HG03060 (cell line): ENCODE results near the gene IMPDH1.

ENCODE experiments used
- ATAC-seq: cut with Tn5 transposase; IDR thresholded peaks from one replicate; pipeline ENCODE4 v1.9.1; 2021; ENCODE audit warnings: low read depth, moderate number of reproducible peaks; ENCODE audit not compliant: unreplicated experiment

The IMPDH1 gene

DNA sequence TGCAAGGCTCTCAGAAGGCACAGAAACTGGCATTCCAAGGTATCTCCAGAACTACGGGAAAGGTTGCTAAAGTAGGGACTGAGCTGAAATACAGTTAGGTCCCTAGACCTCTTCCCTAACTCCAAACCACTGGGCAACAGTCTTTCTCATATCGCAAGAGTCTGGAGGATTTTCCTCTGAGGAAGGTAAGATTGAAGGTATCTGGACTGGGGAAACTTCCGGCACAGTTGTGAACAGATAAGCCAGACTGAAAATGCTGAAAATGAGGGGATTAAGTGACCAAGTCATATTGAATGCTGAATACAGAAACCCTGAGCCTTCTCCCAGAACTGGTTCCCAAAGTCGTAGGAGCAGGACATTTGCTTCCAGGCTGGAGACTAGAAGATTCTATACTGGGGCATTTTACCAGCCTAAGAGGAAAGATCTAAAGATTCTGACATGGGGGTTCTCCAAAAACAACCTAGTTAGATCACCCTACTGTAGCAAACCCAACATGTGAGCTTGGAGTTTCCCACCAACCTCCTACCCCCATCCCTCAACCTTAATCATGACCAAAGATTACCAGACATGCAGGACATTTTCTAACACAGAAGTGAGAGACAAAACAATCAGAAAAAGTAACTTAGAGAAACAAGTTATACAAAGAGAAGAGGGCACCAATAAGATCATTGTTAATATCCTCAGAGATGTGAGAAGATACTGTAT, 45.5 kb downstream of the IMPDH1 start:
- no peak for ATAC-seq

DNA sequence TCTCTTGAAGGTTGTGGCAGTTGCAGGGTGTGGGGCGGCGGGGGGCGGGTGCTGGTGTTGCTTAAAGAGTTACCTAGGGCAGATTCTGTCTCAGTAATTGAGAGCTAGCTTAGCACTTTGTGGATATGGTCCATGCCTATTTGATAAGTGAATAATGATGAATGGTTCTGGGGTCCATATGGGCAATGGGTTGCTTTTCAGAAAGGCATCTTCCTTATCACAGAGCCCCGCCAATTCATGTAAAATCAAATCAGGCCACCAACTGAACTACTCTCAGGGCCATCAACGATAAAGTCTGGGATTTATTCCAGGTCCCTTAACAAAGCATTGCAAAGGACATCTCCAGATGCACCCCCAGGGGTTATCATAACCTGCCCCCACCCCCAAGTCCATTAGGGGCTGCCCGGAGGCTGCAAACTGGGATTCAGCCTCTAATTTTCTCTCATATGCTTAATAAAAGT, 46.5 kb downstream of the IMPDH1 start:
- no peak for ATAC-seq

DNA sequence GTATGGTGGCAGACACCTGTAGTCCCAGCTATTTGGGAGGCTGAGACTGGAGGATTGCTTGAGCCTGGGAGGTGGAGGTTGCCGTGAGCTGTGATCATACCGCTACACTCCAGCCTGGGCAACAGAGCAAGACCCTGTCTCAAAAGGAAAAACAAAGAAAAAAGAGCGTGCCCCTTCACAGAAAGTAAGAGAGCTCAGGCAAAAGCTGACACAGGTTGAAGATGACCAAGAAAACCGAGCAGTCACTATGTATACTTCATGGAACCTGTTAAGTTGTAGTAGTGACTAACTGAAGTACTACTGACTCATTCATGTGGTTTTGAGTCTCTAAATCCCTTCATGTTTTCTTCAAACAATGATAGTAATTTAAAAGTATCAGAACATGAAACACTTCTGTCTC, 47.1 kb downstream of the IMPDH1 start:
- ATAC-seq, result no peak

DNA sequence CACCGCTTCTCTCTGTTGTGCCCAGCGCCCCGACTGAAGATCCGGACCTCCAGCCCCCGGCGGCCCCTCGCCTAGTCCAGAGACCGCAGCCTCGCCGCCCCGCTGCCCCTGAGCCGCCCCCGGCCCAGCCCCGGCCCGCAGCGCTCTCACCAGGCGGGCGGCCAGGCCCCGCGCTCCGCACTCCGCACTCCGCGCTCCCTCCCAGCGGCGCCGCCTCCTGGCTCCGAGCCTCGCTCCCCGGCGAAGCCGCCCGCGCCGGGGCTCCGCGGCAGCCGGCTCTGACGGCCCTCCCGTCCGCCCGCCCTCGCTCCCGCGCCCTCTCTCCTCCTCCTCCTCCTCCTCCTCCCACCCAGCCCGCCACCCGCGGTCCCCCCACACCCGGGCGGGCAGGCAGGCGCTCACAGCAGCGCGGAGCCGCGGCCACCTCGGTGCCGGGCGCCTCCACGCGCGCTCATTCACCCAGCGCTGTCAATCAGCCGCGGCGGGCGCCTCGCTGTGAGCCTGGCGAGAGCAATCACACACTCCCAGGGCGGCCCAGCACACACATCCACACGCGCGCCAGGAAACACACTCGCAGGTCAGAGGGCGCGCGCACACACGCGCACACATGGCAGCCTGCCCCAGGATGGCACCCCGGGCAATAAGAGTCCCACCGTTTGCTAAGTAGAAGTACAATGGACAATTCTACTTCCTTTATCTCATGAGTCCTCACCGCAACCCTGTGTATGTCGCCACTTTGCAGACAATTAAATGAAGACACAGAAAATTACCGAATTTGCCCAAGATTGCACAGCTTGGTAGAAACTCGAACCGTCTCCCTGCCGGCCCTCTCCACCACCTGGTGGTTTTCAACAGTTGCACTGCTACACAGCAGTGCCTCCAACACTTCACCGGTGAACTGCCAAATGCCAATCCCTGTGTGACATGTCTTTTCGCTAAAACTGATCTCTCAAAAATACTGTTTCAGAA, 48.1 kb downstream of the IMPDH1 start, which contains the start of gene PRRT4:
TSS of gene PRRT4 (minus strand) at position 280 of the 969 bp plus-strand sequence.
- ATAC-seq, result no peak

DNA sequence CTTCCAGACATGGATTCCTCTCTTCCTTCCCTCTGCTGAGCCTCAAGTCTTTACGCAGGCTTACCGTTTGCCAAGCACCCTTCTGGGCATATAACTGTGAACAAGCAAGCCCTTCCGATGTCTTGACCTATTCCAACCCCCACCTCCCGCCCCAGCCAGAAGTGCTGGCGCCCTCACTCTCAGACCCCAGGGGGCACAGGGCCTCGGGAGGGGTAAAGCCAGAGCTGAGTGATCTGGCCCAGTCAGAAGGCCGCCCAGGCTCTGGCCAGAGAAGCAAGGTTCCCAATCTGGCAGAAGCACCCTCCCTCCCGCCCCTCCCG, 49.5 kb downstream of the IMPDH1 start:
- ATAC-seq, result no peak

DNA sequence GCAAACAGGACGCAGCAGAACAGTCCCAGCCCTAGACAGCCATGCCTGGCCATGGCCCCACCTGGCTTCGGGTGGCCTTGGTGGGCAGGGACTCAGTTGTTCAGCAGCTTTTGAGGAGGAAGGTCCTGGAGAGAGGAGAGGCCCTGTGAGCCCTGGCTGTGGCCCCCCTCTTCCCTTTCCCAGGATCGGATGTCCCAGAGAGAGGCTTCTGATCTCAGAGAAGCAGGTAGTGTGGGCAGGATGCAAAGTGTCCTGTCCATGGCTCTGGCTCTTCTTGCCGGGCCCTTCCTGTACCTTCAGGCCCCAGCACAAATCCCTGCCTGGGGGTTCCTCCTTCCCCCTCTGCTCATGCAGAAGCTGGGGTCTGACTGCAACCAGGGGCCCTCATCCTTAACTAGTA, 49.8 kb downstream of the IMPDH1 start:
- no peak for ATAC-seq

DNA sequence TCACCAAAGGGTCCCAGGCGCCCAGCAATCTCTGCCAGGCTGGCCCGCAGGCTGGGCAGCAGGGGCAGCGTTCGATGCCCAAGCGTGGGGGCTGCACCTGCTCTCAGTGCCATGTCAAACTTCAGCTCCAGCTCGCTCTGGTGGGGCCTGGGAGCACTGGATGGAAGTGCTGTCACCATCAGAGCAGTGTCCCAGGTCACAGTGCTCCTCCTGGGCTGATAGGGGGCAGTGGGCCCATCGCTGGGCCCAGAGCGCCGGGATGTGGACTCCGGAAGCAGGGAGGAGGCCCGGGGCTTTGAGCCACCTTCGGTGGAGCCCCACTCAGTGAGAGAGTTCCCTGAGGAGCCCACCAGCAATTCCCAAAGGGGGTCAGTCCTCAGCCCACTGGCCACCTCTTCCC, 50.4 kb downstream of the IMPDH1 start:
- no peak for ATAC-seq

DNA sequence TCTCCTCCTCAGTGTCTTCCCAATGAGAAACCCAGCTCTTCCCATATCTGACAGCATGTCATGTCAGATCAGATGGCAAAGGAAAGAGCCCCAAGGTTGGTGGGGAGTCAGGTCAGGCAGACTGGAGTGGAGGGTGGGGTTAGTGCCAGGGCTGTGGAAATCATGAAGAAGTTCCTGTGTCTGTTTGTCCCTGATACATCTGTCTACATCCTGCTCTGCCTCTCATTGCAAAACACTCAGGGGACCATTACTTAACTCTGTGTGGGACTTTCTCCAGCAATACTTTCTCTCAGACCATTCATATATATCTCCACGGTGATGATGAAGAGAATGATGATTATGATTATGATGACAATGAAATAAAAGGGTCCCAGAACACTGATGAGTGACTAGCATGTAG, 51.5 kb downstream of the IMPDH1 start:
- no peak for ATAC-seq

DNA sequence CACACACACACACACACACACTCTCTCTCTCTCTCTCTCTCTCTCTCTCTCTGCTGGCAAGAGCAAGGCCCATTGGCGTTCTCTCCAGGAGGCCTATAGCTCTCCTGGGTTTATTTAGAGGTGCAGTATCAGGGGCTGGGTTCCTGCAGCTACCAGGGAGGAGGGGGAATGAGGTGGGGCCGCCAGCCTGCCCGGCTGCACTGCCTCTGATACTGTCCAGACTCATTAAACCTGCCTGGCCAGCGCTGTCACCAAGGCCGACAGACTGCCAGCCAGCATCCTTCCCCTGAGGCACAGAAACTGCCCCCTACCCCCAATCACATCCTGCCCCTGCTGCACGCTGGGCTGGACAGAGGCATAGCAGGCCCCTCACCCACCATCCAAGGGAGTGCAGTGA, 52.6 kb downstream of the IMPDH1 start:
- no peak for ATAC-seq

DNA sequence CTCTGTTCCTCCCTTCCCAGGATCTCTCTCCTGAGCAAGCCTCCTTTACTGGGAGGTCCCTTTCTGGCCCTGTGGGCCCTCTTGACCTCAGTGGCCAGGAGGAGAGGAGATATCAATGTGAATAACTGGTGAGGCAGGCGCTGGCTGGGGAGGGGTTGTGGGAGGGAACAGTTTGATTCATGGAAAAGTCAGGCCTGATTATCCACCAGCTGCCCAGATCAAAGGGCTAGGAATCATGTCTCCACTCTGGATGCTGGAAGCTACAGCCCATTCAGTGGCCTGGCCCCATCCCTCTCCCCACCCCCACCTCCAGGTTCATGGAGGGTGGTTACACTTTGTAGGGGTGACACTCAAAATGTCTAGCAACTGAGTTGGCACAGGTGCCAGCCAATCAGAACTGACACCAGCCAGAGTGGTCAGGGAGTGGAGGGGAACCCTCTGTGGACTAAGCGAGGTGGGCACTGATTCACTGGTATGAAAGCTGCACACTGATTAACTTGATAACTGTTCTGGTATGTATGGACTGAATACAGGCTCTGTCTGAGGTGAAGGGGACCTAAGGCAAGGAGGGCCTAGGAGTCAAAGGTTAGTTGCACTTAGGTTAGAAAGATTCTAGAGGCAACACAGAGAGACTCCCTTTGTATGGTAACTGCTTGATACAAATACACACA, 53.1 kb downstream of the IMPDH1 start:
- ATAC-seq, result no peak

DNA sequence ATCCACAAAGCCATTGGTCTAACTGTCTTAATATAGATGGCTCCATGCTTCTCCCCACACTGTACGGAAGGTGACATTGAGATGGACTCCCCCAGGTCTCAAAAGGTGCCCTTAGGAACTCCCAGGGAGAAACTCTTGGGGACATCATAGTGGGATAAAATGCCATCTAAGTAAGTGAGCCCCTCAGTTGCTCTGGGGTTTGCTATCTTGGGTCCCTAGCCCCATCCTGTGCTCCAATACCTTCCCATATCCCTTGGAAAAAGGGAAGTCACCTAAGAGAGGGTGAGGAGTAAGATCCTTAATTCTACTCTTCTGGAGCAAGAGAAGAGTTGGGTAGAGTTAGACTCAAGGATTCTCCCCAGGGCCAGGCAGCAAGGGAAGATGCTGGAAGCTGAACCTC, 56.2 kb downstream of the IMPDH1 start:
- no peak for ATAC-seq

DNA sequence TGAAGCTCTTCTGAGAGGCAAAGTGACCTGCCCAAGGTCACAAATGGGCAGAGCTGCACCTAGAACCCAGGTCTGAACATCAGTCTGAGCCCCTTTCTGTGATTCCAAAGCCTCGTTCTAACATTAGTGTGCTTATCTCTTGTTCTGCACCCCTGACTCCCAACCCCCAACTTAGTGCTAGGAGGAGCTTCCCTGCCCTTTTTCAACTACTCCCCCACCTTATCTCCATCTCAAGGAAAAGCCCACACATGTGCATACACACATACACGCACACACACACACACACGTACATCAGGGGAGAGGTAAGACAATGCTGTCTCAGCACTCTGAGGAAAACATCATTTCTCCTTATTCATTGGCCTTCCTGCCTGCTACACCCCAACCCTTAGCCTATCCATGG, 56.6 kb downstream of the IMPDH1 start:
- ATAC-seq, result no peak

DNA sequence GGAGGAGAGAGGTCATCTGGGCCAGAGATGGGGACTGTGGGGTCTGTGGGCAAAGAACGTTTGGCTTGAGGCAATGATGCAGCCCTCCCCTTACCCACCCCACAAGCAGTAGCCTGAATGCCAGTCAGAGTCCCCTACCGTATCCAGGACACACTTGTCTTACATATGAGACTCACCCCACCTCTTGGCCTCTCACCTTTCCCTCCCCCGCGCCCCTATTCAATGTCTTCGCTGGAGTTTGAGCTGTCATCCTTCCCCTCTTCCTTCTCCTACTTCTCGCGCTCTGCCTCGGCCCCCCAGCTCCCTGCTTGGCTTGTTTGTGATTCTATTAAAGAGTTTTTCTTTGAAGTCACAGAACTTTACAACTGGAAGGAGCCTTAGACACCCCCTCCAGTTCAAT, 57.1 kb downstream of the IMPDH1 start:
- ATAC-seq, result no peak

DNA sequence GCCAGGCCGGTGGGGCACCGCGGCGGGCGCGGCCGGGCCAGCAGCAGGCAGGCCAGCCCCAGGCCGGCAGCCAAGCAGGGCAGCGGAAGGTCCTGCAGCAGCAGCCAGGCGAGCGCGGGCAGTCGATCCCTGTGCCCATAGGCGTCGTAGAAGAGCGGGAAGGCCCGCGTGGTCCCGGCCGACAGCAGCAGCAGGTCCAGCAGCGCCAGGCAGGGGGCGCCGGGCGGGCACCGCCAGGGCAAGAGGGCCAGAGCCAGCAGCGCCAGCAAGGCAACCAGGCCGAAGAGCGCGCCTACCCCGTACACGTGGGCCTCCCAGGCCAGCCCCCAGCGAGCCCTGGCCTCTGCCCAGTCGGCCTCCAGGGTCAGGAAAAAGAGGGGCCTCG, 57.6 kb downstream of the IMPDH1 start:
- ATAC-seq, result no peak

DNA sequence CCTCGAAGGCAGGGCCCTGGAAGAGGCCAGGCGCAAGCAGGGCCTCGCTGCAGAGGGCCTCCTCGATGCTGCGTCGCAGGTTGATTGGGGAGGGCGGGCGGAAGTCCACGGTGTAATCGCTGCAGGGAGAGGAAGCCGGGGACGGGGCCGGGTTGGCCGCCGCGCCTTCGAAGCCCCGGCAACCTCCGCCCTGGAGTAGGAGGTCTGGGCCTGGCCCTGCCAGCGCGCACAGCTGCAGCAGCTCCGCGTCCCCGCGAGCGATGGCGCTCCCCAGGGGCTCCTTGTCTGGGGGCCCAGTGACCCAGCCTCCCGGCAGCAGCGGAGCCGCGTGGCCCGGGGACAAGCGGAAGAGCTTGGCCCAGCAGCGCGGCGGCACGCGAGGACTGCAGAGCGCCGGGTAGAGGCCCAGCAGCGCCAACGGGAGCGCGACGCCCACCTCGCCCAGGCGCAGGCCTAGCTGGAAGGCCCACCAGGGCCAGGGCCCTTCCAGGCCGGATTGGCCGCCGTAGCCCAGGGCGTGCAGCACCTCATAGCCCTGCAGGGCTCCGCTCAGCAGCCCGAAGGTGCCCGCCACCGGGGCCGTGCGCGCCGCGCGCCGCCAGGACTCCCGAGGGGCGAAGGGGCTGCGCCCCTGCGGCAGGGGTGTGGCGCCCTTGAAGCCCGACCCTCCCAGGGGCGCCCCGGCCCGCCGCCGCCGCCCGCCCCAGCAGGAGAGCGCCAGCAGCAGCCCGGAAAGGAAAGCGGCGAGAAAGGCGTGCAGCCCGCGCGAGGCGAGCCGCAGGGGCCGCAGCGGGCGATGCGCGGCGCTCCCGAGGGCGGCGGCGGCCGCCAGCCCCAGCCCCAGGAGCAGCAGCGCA, 58.3 kb downstream of the IMPDH1 start:
- ATAC-seq, result no peak

DNA sequence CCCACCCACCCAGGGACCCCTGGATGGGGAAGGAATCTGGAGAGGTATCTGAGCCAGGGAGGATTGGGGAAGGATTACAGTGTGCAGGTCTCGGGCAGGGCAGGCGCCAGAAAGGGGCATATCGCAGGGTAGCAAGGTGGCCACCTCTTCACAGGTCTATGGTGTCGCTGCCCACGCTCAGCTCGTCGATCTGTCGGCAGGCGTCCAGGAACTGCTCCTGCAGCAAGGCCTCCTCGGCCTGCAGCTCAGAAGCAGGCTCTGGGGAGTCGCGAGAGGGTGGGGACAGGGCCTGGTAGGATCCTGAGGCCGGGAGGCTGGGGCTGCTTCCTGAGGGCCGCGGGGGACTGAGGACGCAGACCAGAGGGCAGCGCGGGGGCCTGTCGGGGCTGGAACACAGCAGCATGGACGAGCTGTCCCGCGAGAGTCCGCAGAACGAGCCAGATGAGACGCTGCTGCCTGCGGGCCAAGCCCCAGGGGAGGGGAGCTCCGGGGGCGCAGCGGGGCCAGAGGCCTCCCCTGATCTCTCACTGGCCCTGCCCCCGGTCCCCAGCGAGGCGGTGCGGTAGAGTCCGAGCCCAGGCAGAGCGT, 59.0 kb downstream of the IMPDH1 start:
- ATAC-seq, result no peak

DNA sequence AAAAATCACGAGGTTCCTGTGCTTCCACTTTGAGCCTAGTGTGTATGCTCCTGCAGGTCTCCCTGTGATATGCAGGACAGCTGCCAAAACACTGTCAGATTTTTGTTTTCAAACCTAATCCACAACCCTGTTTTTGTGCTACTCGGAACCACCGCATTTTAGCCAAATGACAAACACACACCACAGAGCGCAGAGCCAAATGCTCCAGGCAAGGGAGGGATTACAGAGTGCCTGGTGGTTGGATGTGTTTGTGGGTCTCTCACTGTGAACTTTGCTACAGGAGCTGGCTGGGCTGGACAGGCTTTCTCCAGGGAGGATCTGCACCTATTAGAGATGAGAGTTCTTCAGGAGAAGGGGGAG, 60.3 kb downstream of the IMPDH1 start:
- ATAC-seq, result no peak

DNA sequence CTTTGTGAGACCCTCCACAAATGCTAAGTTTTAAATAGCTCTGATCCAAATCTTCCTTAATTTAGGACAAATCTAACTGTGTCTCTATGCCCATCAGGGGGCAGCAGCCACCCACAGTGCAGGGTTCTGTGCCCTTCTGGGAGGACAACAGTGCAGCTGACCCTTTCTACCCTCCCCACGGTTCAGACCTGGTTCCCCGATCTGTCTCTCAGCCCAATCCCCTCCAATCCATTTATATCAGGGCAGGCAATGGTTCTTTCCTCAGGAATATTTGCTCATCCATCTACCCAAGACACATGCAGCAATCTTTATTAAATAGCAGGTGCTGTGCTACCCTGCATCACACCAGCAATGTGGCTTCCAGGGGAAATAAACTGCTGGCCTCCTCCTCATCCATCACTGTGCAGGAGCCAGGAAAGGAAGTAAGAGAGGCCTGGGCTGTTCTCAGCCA, 62.1 kb downstream of the IMPDH1 start:
- no peak for ATAC-seq

DNA sequence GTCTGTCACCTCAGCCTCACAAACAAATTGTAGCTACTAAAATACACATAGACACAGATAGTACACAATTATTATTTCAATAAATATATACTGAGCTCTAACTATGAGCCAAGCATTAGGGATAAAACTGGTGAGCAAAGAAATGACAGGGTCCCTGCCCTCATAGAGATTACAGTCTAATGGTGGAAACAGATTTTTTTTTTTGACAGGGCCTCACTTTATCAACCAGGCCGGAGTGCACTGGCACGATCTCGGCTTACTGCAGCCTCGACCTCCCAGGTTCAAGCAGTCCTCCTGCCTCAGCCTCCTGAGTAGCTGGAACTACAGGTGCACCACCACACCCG, 65.4 kb downstream of the IMPDH1 start:
- ATAC-seq, result no peak
